NCI-H510A (cell line): ENCODE data around the gene PXMP2.
A peak's percentile ranks its signal among the peaks of the same experiment; 100 is the strongest.
"Not testable (repeated sequence)": the region's sequence is repeated elsewhere in the genome, so short reads cannot be mapped to it uniquely, and the experiment has no call there.

Experiments
- DNase-seq: peaks from one replicate; lab custom pipeline; 2025; lab: John Stamatoyannopoulos, UW

The PXMP2 gene

DNA sequence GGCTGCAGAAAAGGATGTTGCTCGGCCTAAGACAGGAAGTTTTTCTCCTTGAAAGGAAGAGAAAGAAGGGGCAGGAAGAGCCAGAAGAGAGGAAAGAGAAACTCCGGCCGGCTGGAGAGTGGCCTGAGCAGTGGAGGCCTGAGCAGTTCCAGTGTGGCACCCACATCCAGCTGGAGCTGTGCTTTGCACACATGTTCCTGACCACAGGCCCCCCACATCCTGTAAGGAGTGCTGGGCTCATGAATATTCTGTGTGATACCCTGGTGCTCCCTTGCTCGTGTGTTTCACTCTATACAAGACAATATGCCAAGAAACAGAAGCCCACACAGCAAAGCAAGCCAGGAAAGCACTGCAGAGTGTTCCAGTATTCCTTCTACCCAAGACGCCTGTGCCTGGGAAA lies 27.3 kb upstream of the PXMP2 start:
- no peak for DNase-seq

DNA sequence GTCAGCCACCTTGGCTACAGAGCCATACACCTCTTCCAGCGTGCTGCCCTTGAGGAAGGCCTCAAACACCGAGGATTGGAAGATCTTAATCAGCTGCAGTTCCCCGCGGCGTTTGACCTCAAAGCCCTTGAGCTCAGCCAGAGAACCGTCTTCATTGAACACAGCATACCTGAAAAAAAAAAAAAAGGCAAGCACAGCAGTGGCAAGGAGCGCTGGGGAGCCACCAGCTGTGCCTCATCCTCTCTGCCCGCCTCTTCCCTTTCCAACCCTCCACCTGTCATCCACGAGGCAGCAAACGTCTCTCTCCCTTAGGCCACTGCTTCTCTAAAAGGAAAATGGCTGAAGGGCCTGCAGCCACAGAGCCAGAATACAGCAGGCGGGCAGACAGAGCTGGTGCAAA lies 26.4 kb upstream of the PXMP2 start:
- no peak for DNase-seq

DNA sequence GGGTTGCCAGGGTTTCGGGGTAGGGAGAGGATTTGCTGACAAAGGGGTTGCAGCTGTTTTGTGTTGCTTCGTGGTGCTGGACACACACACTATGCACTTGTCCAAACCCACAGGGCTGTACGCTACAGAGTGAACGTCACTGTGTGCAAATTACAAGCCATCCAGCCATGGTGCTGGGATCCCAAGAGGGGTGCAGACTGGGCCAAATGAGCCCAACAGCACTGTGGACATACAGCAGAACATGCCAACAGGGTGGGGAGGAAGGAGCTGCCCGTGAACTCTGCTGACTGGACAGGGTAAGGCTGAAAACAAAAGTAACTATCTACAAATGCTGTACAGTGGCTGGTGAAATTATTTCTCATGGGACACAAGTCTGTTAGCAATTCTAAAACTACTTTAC lies 25.4 kb upstream of the PXMP2 start:
- DNase-seq = no peak

DNA sequence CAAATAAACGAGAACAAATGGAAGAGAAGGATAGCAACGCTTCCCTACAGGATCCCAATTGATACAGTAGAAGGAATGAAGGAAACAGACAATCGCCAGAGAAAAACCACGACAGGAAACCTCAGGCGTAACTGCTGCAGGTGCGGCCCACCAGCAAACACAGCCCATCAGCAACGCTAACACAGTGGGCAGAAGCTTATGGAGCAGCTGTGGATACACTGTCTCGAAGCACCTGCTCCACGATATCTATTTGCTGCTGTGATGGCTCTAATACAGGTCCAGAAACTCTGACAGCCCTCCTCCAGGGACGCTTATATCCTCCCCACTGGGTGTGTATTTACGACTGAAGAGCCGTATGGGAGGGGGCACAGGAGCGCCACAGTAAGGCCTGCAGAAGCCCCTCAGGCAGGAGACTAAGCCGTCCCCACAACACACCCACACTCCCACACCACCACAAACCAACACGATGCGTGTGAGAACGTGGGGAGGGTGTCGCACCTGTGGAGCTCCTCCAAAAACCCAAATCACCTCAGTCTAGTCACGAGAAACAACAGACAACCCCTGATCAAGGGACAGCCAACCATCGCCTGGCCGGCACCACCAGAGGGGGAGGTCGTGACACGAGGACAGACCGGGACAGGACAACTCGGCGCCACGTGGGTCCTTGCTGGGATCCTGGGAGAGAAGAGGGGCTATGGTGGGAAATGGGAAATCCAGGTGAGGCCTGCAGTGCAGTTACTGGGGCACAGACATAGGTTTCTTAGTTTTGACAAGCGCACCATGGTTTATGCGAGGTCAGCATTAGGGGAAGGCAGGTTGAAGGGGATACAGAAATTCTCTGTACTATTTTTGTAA lies 24.3 kb upstream of the PXMP2 start:
- DNase-seq = no peak

- DNase-seq = no peak
Observed at GRCh38 chr12:132664206-132665148, 22.9 kb upstream of the PXMP2 start.

GRCh38 chr12:132665149-132665491 lies 22.3 kb upstream of the PXMP2 start:
- no peak for DNase-seq

DNA sequence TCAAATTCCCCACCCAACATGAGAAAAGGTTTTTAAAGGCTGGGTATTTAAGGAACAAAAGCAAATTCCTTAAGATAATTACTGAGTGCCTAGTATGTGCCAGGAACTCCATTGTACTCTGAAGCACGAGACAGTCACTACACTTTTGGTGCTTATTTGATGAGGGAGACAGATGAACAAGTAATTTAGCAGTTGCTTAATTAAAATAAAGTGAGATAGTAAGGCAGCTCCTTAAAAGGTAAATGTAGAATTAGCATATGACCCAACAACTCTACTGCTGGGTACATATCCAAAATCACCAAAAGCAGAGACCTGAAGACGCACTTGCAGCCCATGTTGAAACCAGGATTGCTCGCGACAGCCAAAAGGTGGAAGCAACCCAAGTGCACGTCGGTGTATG lies 21.6 kb upstream of the PXMP2 start:
- DNase-seq = no peak

- no peak for DNase-seq
Observed at GRCh38 chr12:132668191-132669088, 18.9 kb upstream of the PXMP2 start.

DNA sequence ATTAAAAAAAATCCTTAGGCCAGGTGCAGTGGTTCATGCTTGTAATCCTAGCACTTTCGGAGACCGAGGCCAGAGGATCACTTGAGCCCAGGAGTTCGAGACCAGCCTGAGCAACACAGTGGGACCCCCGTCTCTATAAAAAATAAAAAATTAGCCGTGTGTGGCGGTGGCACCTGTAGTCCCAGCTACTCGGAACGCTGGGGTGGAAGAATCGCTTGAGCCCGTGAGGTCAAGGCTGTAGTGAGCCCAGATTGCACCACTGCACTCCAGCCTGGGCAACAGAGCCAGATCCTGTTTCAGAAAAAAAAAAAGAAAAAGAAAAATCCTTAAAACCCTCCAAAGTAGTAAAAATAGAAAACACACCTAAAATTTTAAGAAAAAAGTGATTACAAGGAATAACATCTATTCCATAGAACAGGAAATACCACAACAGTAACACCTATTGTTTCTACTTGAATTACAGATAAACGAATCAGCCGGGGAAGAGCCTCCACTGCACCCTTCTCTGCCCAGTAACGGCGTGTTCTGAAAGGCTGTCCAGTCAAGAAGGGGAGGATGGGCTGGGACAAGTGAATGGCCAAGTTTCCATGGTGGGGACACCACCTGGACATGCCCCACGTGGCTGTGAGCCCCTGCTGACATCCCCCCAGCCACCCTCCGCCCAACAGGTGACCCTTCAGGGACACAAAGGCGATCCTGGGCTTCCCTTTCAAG lies 18.1 kb upstream of the PXMP2 start:
- no peak for DNase-seq

DNA sequence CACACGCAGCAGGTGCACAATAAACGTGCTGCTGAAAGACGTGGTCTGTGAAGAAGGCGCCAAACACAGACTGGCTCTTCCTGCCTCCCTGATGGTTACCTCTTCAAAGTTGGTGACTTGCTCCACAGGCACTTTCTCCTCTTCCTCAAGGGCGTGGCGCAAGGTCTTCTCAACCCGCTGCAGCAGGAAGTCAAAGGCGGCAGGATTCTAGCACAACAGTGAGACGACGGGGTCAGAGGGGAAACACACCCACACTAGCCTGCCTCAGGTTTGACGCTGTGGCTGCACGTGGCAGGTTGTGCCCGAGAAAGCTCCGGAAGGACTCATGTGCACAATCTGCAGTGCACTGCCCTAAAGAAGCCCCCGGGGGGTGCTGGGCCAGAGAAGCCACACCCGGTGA lies 15.3 kb upstream of the PXMP2 start:
- no peak for DNase-seq

DNA sequence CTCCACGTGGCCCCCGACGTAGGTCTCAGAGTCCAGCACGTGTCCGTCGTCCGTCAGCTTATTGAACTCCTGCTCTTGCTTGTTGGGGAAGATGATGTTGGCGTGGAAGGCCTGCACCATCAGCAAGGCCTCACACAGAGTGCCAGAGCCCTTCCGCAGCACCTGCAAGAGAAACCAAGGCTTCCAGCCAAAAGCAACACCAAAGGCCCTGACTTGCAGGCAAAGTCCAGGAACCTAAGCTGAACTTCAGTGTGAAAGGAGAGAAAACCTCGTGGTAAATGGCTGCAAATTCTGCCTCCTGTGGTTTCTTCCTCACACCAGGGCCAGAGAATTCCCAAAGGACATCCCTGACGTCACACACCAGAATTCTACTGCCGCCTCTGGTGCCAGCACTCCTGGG lies 14.7 kb upstream of the PXMP2 start:
- DNase-seq = no peak

DNA sequence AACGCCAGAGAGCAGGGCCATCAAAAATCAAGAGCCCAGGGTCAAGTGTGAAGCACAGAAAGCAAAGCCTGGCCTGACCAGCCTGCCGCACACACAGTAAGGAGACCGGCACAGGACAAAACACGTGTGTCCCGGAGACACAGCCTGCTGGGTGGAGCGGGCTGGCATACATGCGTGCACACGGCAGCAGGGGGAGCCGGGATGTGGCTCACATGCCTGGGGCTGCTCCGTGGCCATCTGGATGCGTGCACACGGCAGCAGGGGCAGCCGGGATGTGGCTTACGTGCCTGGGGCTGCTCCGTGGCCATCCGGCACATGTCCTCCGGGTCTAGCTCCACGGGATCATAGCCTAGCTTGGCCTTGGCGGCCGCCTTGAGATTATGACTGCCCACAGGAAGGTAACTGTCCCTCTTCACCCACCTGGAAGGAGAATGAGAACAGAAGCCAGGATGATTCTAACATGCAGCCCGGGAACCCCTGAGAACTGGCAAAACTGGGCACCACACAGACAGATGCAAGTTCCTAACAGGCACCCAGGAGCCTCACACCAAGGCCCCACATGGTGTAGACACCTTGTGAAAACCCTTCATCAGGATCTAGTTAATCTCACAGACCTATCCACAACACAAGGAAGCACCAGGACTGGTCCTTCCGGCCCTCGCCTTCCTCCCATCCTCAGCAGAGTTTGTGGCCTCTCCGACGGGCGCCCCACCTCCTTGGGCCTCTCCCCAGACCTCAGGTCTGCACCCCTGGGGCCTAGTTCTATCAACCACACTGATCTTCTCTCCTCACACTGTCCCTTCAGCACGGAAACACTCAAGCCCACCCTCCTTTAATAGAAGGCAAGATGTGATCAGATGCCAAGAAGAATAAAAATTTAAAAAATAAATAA lies 13.9 kb upstream of the PXMP2 start:
- DNase-seq = no peak

GRCh38 chr12:132674561-132674960 lies 12.8 kb upstream of the PXMP2 start:
- DNase-seq = no peak

DNA sequence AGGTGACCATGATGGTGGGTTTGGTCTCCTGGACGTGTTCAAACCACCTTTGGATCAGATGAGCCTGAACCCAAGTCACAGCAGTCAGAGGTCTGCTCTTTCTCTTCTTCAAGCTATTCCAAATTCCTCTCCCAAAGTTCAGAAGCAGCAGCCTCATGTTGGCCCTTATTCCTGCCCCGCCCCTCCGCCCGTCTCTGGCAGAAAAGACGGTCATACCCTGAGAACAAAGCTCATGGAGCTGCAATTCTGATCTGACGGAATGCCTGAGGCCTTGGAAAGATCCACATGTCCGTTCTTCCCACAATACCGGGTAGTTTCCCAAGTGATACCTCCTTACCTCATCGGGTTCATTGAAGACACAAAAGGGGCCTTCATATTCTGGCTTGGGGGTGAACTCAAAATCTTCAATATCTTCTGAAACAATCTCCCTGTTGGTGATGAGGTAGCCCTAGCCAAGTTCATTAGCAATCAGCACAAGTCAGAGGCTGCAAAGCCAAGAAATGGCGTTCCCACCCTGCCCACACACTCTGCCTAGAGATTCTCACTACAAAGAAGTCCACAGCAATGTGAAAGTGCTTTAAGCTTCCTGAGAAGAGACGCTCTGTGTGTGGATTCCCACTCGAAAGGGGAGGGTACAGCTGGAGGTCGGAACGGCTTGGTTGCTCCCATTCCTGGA lies 11.5 kb upstream of the PXMP2 start:
- DNase-seq = no peak

DNA sequence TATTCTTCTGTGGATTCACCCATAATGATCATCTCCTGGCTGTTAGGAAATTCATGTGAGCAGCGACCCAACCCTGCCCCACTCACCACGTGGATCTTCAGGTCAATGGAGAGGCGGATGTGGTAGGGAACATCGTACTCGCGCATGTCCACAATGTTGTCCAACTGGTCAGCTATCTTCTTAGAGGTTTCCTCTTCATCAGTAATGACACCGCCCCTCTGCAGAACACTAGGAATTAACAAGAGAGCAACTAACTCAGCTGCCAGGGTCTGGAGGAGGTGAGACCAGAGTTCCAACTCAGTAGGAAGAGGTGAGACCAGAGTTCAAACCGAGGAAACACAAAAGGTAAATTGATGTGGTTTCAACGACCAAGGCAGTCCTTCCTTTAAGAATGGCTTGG lies 9.9 kb upstream of the PXMP2 start:
- no peak for DNase-seq

GRCh38 chr12:132685400-132685799 lies 2.0 kb upstream of the PXMP2 start:
- no peak for DNase-seq

GRCh38 chr12:132686825-132687210 lies 569 bp upstream of the PXMP2 start:
- DNase-seq = peak; percentile 39

- DNase-seq = no peak
Observed at GRCh38 chr12:132689227-132689626, 1.8 kb downstream of the PXMP2 start.

GRCh38 chr12:132690112-132690511 lies 2.7 kb downstream of the PXMP2 start:
- DNase-seq = no peak

- not testable (repeated sequence) for DNase-seq
Observed at GRCh38 chr12:132692030-132692429, 4.6 kb downstream of the PXMP2 start.
